ENCODE results near the gene CYP19A1.

- TF ChIP-seq, protein P1, sequence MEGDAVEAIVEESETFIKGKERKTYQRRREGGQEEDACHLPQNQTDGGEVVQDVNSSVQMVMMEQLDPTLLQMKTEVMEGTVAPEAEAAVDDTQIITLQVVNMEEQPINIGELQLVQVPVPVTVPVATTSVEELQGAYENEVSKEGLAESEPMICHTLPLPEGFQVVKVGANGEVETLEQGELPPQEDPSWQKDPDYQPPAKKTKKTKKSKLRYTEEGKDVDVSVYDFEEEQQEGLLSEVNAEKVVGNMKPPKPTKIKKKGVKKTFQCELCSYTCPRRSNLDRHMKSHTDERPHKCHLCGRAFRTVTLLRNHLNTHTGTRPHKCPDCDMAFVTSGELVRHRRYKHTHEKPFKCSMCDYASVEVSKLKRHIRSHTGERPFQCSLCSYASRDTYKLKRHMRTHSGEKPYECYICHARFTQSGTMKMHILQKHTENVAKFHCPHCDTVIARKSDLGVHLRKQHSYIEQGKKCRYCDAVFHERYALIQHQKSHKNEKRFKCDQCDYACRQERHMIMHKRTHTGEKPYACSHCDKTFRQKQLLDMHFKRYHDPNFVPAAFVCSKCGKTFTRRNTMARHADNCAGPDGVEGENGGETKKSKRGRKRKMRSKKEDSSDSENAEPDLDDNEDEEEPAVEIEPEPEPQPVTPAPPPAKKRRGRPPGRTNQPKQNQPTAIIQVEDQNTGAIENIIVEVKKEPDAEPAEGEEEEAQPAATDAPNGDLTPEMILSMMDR (IDR thresholded peaks at IDR 0.05; ENCODE audit: insufficient read depth, low read length), result no peak
- TF ChIP-seq REST (IDR thresholded peaks at IDR 0.05; ENCODE audit: insufficient replicate concordance, low read depth) (no peak), SPI1 (IDR thresholded peaks at IDR 0.05; ENCODE audit: borderline replicate concordance, low read depth) (no peak), POLR2AphosphoS5 (IDR thresholded peaks at IDR 0.05; ENCODE audit: low read depth) (no peak)
Measured at GRCh38 chr15:51313644-51314280, 24.6 kb downstream of the CYP19A1 start.

Measured in HL-60 (cell line).